C4-2B (cell line): ENCODE measurements around the gene TBRG1.

Experiments
- H3K27ac ChIP-seq: fragments of 450-650 bp; 2 replicates; pipeline ENCODE4 v1.5.1; 2017
- ZFX ChIP-seq: fragments of 450-650 bp; IDR thresholded peaks from 2 replicates; pipeline ENCODE4 v1.6.1; 2017
- TF ChIP-seq, protein P1 (sequence below): fragments of 450-650 bp; conservative IDR thresholded peaks from 2 replicates; pipeline ENCODE4 v1.5.1; 2017; ENCODE audit warnings: mild to moderate bottlenecking

TBRG1 gene

DNA sequence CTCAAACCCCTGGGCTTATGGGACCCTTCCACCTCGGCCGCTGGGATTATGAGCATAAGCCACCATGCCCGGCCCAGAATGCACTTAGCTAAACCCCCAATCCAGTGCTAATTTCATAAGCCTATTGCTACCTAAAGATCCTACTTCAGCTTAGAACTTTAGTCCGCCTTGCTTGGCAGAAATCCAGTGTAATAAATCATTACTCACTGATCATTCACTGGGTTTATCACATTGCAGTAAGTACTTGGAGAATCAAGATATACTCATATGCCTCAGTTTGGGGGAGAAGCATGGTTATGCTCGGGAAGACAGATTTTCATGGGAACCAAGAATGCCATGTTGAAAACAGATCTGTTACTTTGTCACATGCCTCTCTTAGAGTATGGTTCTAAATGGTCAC lies 3.8 kb upstream of the TBRG1 start:
- TF ChIP-seq, protein P1, sequence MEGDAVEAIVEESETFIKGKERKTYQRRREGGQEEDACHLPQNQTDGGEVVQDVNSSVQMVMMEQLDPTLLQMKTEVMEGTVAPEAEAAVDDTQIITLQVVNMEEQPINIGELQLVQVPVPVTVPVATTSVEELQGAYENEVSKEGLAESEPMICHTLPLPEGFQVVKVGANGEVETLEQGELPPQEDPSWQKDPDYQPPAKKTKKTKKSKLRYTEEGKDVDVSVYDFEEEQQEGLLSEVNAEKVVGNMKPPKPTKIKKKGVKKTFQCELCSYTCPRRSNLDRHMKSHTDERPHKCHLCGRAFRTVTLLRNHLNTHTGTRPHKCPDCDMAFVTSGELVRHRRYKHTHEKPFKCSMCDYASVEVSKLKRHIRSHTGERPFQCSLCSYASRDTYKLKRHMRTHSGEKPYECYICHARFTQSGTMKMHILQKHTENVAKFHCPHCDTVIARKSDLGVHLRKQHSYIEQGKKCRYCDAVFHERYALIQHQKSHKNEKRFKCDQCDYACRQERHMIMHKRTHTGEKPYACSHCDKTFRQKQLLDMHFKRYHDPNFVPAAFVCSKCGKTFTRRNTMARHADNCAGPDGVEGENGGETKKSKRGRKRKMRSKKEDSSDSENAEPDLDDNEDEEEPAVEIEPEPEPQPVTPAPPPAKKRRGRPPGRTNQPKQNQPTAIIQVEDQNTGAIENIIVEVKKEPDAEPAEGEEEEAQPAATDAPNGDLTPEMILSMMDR, result no peak
- no peak for TF ChIP-seq ZFX

GRCh38 chr11:124623861-124624525 lies 1.3 kb downstream of the TBRG1 start:
- no peak for TF ChIP-seq ZFX
- TF ChIP-seq, protein P1, result no peak
- no peak overlapping the region for H3K27ac ChIP-seq

More for the DNA sequence above, 3.8 kb upstream of the TBRG1 start:
- peak overlapping the region; percentile 56 for H3K27ac ChIP-seq

DNA sequence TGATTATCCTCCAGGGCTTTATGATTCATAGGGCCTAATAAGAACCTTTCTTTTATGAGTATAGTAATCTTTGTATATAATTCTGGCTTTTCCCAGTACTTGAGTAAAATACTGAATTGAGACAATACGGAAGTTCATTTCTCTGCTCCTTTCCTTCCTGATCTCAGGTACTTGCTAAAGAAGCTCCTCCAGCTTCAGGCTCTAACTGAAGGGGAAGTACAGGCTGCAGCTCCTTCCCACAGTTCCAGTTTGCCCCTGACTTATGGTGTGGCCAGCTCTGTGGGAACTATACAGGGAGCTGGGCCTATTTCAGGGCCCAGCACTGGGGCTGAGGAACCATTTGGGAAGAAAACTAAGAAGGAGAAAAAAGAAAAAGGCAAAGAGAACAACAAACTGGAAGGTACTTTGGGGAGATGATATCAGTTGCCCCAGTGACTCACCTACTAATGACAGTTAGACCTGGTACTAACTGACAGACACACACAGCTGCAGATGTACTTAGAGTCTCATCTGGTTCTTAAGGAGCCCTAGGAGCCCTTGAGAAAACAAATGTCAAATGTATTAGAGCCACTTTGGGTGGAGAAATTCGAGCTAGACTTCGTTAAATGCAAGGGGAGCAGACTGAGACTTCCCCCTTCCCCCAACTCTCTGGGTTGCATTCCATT lies 3.0 kb downstream of the TBRG1 start:
- TF ChIP-seq ZFX, result no peak
- TF ChIP-seq, protein P1, result no peak
- H3K27ac ChIP-seq, result peak overlapping the region; percentile 90

DNA sequence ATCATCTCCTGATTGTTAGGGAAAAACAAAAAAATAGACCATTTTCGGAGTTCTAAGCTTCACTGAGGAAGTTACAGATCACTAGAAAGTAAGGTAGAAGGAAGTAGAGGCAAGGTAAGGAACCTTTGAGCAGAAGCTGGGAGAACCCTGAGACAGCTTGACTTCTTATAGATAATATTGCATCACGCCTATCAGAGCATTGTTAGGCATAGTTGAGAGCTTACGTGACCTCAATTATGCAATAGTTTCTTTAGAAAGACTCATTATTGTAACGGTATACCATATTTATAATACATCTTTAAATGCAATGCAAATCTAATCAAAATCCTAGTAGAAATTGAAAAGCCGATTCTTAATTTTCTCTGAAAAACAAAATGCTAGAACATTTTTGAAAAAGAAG lies 4.9 kb downstream of the TBRG1 start:
- no peak overlapping the region for H3K27ac ChIP-seq
- TF ChIP-seq ZFX, result no peak
- TF ChIP-seq, protein P1, result no peak

DNA sequence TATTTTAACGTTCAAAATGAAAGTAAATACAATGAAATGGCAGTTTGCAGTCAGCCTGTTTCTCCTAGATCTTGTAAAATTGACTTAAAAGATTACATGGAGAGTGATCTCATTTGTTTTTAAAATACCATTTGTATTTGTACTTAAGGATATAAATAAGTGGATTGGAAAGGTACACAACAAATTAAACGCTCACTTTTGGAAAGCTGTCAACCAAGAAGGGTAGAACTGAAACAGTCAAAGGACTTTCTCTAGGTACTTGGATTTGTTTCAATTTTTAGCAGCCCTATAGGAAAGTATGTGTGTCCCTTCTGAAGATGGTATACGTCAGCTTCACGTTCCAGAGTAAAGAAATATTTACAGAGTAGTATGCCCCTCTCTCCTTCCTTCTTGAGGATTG lies 7.3 kb downstream of the TBRG1 start:
- H3K27ac ChIP-seq, result no peak overlapping the region
- TF ChIP-seq, protein P1, result no peak
- no peak for TF ChIP-seq ZFX

DNA sequence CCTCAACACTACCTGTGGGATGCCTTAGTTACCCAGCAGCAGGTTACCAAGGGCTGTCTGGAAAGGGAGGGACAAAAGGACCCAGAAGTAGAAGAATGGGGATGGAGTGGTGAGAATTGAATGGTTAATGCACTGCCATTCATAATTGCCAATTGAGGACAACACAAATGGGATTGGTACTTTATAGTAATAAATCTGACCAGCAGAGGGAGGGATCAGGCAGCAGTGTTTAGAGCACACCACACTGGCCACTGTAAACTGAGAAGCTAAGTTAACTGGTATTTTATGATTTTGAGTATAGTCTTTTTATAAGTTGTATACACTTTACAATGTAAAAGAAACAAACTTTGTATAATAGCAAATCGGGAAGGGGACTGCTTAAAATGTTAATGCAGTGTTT lies 10.7 kb downstream of the TBRG1 start:
- no peak overlapping the region for H3K27ac ChIP-seq
- no peak for TF ChIP-seq ZFX
- TF ChIP-seq, protein P1, result peak; percentile 61

GRCh38 chr11:124635932-124636331 lies 13.3 kb downstream of the TBRG1 start:
- no peak for TF ChIP-seq ZFX
- TF ChIP-seq, protein P1, result no peak
- H3K27ac ChIP-seq, result no peak overlapping the region
